Sciatic nerve (tissue), 2 donors: ENCODE data around the gene CA11. TPM values are rescaled to one million over a fixed set of nuclear protein-coding genes. Genes with fewer than 3 reads are reported as not detected.
A peak's percentile ranks its signal among the peaks of the same experiment; 100 is the strongest.
"Not testable (repeated sequence)": the region's sequence is repeated elsewhere in the genome, so short reads cannot be mapped to it uniquely, and the experiment has no call there.

Experiments
- ATAC-seq: fragments of 200-7000 bp; cut with Tn5 transposase; one replicate; pipeline ENCODE4 v1.9.1; 2020; ENCODE audit warnings: mild to moderate bottlenecking, moderate library complexity
- DNase-seq: peaks from one replicate; pipeline ENCODE4 v3.0.0-alpha.2; 2020; ENCODE audit warnings: low spot score
- intact Hi-C: fragments of 100-400 bp; cut with DNase I; formaldehyde crosslinking; loops from one replicate; pipeline ENCODE4 v1.14.2; 2022
- total RNA-seq: library from RNA; stranded (reverse); fragmentation: NEBNext Ultra II Directional; extraction: Animal tissue kit (Norgen Biotek cat#: 25700); gene quantifications from one replicate; pipeline ENCODE4 v1.2.1, GENCODE V29; 2021
- donor health status: DM: no; HTN: no; CAD: no.
- donor health status: DM: no; HTN: no; CAD: no.

The CA11 gene
- total RNA-seq, 1 donor from 2014 or later: 10.5 TPM

GRCh38 chr19:48671446-48671995, 25.5 kb upstream of the CA11 start:
- no peak for ATAC-seq
- intact Hi-C loops: loop anchor here (10.0 kb wide), 1 partner anchor 173 kb away; no protein-coding TSS in a partner anchor
- no peak for DNase-seq

GRCh38 chr19:48670699-48671445, 24.9 kb upstream of the CA11 start:
- intact Hi-C loops: loop anchor here (10.0 kb wide), 1 partner anchor 174 kb away; no protein-coding TSS in a partner anchor
- ATAC-seq (no peak), DNase-seq (no peak)

- DNase-seq: no peak
- intact Hi-C loops: loop anchor here (10.0 kb wide), 1 partner anchor 175 kb away; no protein-coding TSS in a partner anchor
Observed at GRCh38 chr19:48669903-48670668, 24.1 kb upstream of the CA11 start.

GRCh38 chr19:48668761-48669160, 22.8 kb upstream of the CA11 start:
- intact Hi-C loops: no loop called here
- ATAC-seq: no peak
- no peak for DNase-seq

More at GRCh38 chr19:48669903-48670668, 24.1 kb upstream of the CA11 start:
- no peak for ATAC-seq

GRCh38 chr19:48668332-48668731, 22.3 kb upstream of the CA11 start:
- intact Hi-C loops: no loop called here
- DNase-seq (no peak), ATAC-seq (no peak)

GRCh38 chr19:48665786-48666185, 19.8 kb upstream of the CA11 start:
- intact Hi-C loops: no loop called here
- DNase-seq: no peak
- ATAC-seq: no peak

GRCh38 chr19:48664476-48664875, 18.5 kb upstream of the CA11 start:
- ATAC-seq: no peak
- intact Hi-C loops: no loop called here
- no peak for DNase-seq

GRCh38 chr19:48663667-48664066, 17.7 kb upstream of the CA11 start:
- DNase-seq (no peak), ATAC-seq (no peak)
- intact Hi-C loops: no loop called here

- intact Hi-C loops: no loop called here
- DNase-seq (no peak), ATAC-seq (no peak)
Observed at GRCh38 chr19:48661711-48662090, 15.7 kb upstream of the CA11 start.

GRCh38 chr19:48660852-48661710, 15.1 kb upstream of the CA11 start:
- DNase-seq (peak; percentile 94), ATAC-seq (peak; percentile 86)
- intact Hi-C loops: no loop called here

GRCh38 chr19:48659768-48660167, 13.8 kb upstream of the CA11 start:
- intact Hi-C loops: no loop called here
- no peak for ATAC-seq

GRCh38 chr19:48658483-48658882, 12.5 kb upstream of the CA11 start:
- ATAC-seq: no peak
- DNase-seq: no peak
- intact Hi-C loops: no loop called here

More at GRCh38 chr19:48659768-48660167, 13.8 kb upstream of the CA11 start:
- no peak for DNase-seq

GRCh38 chr19:48657828-48658227, 11.8 kb upstream of the CA11 start:
- intact Hi-C loops, DNase-seq, ATAC-seq: not testable (repeated sequence)

- ATAC-seq: peak; percentile 73
- intact Hi-C loops: no loop called here
- DNase-seq: no peak
Observed at GRCh38 chr19:48656840-48657474, 11.0 kb upstream of the CA11 start.

- ATAC-seq (no peak), DNase-seq (no peak)
- intact Hi-C loops: no loop called here
Observed at GRCh38 chr19:48654299-48655059, 8.5 kb upstream of the CA11 start.

- ATAC-seq (no peak), DNase-seq (no peak)
- intact Hi-C loops: no loop called here
Observed at GRCh38 chr19:48651683-48652048, 5.7 kb upstream of the CA11 start.

GRCh38 chr19:48650974-48651682, 5.1 kb upstream of the CA11 start:
- intact Hi-C loops: no loop called here
- DNase-seq: no peak
- ATAC-seq: no peak
